ENCODE measurements around the gene PITPNC1. TPM values are rescaled to one million over a fixed set of nuclear protein-coding genes. Genes with fewer than 3 reads are reported as not detected.

PITPNC1 gene
- total RNA-seq, 1 experiment from 2014 or later = 6.9 TPM

DNA sequence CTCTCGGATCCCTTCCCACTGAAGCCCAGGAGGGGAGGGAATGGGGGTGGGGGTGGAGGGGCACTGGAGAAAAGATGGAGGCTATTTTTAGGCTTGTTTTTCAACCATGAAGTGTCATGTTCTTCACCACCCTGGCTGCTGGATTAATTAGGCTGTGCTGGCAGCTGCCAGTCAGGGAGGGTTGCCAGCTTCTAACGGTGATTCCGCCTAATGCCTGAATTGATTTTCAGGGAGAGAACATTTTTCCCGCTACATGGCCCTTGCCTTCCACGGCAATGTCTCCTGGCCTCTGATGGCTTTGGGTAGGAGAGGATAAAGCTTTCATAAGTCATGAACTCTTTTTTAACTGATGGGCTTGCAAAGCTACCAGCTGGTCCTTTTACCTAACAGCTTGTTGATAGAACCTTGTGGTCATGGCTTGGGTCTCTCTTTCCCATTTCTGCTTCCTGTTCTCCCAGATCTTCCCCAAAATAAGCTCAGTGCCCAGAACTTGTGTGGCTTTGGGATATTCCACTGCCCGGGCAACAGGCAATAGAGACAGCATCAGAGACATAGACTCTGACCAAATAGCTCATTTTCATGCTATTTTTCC is 167.4 kb downstream of the PITPNC1 start:
- no peak overlapping the region for H3K27ac Mint-ChIP-seq (ENCODE audit: unreplicated experiment)
- H3K4me3 Mint-ChIP-seq (ENCODE audit: low read depth, unreplicated experiment) = no peak overlapping the region
- H3K9me3 Mint-ChIP-seq (ENCODE audit: low read depth, unreplicated experiment) = no peaks in the 10 kb centered on the region
- no peaks in the 10 kb centered on the region for H3K36me3 Mint-ChIP-seq (ENCODE audit: insufficient read depth, unreplicated experiment)
- DNase-seq = no peak
- H3K4me1 Mint-ChIP-seq (ENCODE audit: low read depth, unreplicated experiment) = peaks cover 9% of the 10 kb centered on the region
- intact Hi-C loops (cut with micrococcal nuclease; ENCODE audit: unreplicated experiment) = no loop called here
- no peaks in the 10 kb centered on the region for H3K27me3 Mint-ChIP-seq (ENCODE audit: unreplicated experiment)
- BruUV-seq (replicated peaks) = no TSS peak
- TF ChIP-seq, protein P1, sequence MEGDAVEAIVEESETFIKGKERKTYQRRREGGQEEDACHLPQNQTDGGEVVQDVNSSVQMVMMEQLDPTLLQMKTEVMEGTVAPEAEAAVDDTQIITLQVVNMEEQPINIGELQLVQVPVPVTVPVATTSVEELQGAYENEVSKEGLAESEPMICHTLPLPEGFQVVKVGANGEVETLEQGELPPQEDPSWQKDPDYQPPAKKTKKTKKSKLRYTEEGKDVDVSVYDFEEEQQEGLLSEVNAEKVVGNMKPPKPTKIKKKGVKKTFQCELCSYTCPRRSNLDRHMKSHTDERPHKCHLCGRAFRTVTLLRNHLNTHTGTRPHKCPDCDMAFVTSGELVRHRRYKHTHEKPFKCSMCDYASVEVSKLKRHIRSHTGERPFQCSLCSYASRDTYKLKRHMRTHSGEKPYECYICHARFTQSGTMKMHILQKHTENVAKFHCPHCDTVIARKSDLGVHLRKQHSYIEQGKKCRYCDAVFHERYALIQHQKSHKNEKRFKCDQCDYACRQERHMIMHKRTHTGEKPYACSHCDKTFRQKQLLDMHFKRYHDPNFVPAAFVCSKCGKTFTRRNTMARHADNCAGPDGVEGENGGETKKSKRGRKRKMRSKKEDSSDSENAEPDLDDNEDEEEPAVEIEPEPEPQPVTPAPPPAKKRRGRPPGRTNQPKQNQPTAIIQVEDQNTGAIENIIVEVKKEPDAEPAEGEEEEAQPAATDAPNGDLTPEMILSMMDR (IDR thresholded peaks at IDR 0.05; ENCODE audit: unreplicated experiment) = no peak
- CTCF ChIA-PET = no interaction called here

DNA sequence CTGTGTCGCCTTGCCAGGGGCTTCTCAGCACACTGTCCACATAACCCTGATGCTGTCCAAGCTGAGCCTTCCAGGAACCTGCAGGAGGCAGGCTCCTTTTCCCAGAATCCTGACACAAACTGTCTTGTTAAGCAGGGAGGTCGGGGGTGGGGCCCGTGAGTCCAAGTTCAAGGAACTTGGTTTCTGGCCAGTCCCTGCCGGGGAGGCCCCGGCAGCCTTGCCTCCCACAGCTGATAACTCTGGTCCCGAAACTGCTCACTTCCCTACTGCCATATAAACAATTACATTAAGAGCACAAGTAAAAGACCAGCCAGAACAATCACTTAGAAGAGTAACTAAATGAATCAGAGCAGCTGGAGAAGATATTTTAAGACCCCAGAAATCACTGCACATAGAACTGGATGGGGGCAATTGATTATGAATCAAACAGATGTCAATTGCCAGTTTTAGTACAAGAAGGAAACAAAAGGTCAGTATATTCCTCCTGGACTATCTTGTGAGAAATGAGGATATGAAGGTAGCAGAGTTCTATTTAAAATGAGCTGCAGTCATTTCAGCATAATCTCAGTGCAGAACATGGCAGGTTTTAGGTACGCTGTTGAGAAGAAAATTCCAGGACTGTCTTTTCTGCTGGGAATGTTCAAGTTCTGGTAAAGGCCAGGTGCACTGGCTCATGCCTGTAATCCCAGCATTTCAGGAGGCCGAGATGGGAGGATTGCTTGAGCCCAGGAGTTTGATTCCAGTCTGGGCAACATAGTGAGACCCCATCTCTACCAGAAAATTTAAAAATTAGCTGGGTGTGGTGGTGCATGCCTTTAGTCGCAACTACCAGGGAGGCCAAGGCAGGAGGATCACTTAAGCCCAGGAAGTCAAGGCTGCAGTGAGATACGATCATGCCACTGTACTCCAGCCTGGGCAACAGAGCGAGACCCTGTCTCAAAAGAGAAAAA is 169.8 kb downstream of the PITPNC1 start:
- TF ChIP-seq, protein P1 (IDR thresholded peaks at IDR 0.05; ENCODE audit: unreplicated experiment) = no peak
- DNase-seq = peak; percentile 28
- Mint-ChIP-seq H3K4me3 (ENCODE audit: low read depth, unreplicated experiment) (no peak overlapping the region), H3K9me3 (ENCODE audit: low read depth, unreplicated experiment) (no peaks in the 10 kb centered on the region), H3K36me3 (ENCODE audit: insufficient read depth, unreplicated experiment) (no peaks in the 10 kb centered on the region), H3K27ac (ENCODE audit: unreplicated experiment) (no peak overlapping the region), H3K27me3 (ENCODE audit: unreplicated experiment) (no peaks in the 10 kb centered on the region), H3K4me1 (ENCODE audit: low read depth, unreplicated experiment) (peaks cover 9% of the 10 kb centered on the region)
- no TSS peak for BruUV-seq (replicated peaks)
- intact Hi-C loops (cut with micrococcal nuclease; ENCODE audit: unreplicated experiment) = no loop called here
- CTCF ChIA-PET = interaction anchor here (0.5 kb wide), 1 partner anchor 9 kb away, joined by 5 read pairs; no protein-coding TSS in a partner anchor

DNA sequence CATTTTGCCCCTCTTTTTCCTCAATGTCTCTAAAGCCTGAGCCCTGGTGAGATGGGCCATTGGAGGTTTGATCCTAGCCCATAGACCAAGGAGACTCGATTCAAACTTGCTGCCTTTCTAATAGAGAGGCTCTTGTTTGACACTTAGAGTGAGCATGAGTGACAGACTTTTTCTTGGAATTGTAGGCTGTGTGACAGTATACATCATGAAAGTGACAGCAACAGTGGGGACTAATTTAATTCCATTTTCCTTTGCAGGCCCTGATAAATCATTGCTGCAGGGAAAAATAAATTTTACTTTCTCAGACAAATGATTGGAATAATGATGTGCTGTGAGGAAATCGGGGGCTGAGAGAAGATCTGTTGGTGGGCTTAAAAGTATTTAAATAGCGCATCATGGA is 171.6 kb downstream of the PITPNC1 start:
- CTCF ChIA-PET = no interaction called here
- Mint-ChIP-seq H3K27ac (ENCODE audit: unreplicated experiment) (no peak overlapping the region), H3K4me1 (ENCODE audit: low read depth, unreplicated experiment) (peaks cover 9% of the 10 kb centered on the region), H3K9me3 (ENCODE audit: low read depth, unreplicated experiment) (no peaks in the 10 kb centered on the region), H3K4me3 (ENCODE audit: low read depth, unreplicated experiment) (no peak overlapping the region), H3K27me3 (ENCODE audit: unreplicated experiment) (no peaks in the 10 kb centered on the region), H3K36me3 (ENCODE audit: insufficient read depth, unreplicated experiment) (no peaks in the 10 kb centered on the region)
- DNase-seq = no peak
- intact Hi-C loops (cut with micrococcal nuclease; ENCODE audit: unreplicated experiment) = no loop called here
- BruUV-seq (replicated peaks) = no TSS peak
- TF ChIP-seq, protein P1 (IDR thresholded peaks at IDR 0.05; ENCODE audit: unreplicated experiment) = no peak

DNA sequence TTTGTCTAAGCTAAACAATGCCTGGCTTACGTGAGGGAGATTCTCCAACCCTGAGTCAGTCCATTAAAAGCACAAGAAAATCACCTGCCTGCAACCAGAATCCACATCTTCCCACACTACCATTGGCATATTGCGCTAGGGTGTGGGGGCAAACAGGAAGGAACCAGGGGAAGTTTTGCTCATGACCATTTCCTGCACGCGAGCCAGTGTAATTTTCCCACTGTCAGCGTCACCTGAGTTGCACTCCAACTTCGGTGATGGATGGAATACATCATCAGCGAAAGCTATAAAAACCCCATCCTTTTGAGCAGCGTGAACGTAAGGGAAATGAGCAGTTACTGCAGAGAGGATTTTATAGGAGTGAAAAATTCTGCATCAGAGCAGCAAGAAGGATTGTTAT is 172.7 kb downstream of the PITPNC1 start:
- peaks cover 9% of the 10 kb centered on the region for H3K4me1 Mint-ChIP-seq (ENCODE audit: low read depth, unreplicated experiment)
- no peaks in the 10 kb centered on the region for H3K36me3 Mint-ChIP-seq (ENCODE audit: insufficient read depth, unreplicated experiment)
- CTCF ChIA-PET = no interaction called here
- DNase-seq = no peak
- intact Hi-C loops (cut with micrococcal nuclease; ENCODE audit: unreplicated experiment) = no loop called here
- H3K9me3 Mint-ChIP-seq (ENCODE audit: low read depth, unreplicated experiment) = no peaks in the 10 kb centered on the region
- TF ChIP-seq, protein P1 (IDR thresholded peaks at IDR 0.05; ENCODE audit: unreplicated experiment) = no peak
- H3K27me3 Mint-ChIP-seq (ENCODE audit: unreplicated experiment) = no peaks in the 10 kb centered on the region
- no peak overlapping the region for H3K27ac Mint-ChIP-seq (ENCODE audit: unreplicated experiment)
- no peak overlapping the region for H3K4me3 Mint-ChIP-seq (ENCODE audit: low read depth, unreplicated experiment)
- BruUV-seq (replicated peaks) = no TSS peak

All from Calu3 (cell line).